Measurements from ENCODE around the gene GRM7. TPM values are rescaled to one million over a fixed set of nuclear protein-coding genes. Genes with fewer than 3 reads are reported as not detected.

The GRM7 gene
- total and polyA plus RNA-seq, 4 donors: 0.08 to 0.33 TPM; not detected in 2

DNA sequence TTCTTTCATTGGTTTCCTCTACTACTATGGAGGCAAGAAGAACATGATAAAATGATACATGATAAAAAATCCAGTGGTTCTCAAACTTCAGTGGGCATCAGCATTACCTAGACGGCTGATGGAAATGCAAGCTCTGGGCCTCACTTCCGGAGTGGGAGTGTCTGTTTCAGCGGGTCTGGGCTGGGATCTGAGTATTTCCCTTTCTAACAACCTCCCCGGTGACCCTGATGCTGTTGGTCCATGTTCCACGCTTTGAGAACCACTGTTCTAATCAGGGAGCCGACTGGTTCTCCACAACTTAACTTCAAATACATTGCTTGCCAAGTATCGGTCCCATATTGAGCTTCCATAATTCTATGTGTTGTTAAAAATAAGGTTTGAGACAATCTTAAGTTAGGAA, 928.4 kb downstream of the GRM7 start:
- no peaks in the 10 kb centered on the region for H3K4me1 ChIP-seq (ENCODE audit: control insufficient read depth in 4 of 4, insufficient read depth in 4 of 4, low read length in 3 of 4)
- H3K27ac ChIP-seq (ENCODE audit: low read depth in 1 of 2, low read length in 2 of 2): no peak overlapping the region
- no peaks in the 10 kb centered on the region for H3K36me3 ChIP-seq (ENCODE audit: control insufficient read depth in 4 of 4, insufficient read depth in 3 of 4, low read depth in 1 of 4, low read length in 3 of 4)
- no peak overlapping the region for H3K9ac ChIP-seq (ENCODE audit: low read depth in 1 of 2, low read length in 2 of 2)
- H3K27me3 ChIP-seq (ENCODE audit: control insufficient read depth in 4 of 4, insufficient read depth in 4 of 4, low read length in 3 of 4): no peaks in the 10 kb centered on the region
- WGBS: 67% methylated on average over 7 of the region's 7 CpGs
- H3K9me3 ChIP-seq (ENCODE audit: control insufficient read depth in 4 of 4, low read length in 3 of 4): no peaks in the 10 kb centered on the region
- H3K4me3 ChIP-seq (ENCODE audit: low read depth in 1 of 3, low read length in 3 of 3): no peak overlapping the region
- no peak for TF ChIP-seq NR2F2 (IDR thresholded peaks at IDR 0.05)
- TF ChIP-seq RAD21 (IDR thresholded peaks at IDR 0.05): no peak
- no peak for TF ChIP-seq YY1 (IDR thresholded peaks at IDR 0.05)
- TF ChIP-seq HNF4G (IDR thresholded peaks at IDR 0.05): no peak
- DNase-seq (ENCODE audit: low spot score): no peak

- H3K27ac ChIP-seq (ENCODE audit: low read depth in 1 of 2, low read length in 2 of 2): no peak overlapping the region
- H3K9ac ChIP-seq (ENCODE audit: low read depth in 1 of 2, low read length in 2 of 2): no peak overlapping the region
- H3K27me3 ChIP-seq (ENCODE audit: control insufficient read depth in 4 of 4, insufficient read depth in 4 of 4, low read length in 3 of 4): no peaks in the 10 kb centered on the region
- TF ChIP-seq, protein P1, sequence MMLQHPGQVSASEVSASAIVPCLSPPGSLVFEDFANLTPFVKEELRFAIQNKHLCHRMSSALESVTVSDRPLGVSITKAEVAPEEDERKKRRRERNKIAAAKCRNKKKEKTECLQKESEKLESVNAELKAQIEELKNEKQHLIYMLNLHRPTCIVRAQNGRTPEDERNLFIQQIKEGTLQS (IDR thresholded peaks at IDR 0.05): no peak
- TF ChIP-seq NR2F2 (IDR thresholded peaks at IDR 0.05): no peak
- TF ChIP-seq FOXA2 (IDR thresholded peaks at IDR 0.05): no peak
- no peak for TF ChIP-seq TAF1 (conservative IDR thresholded peaks at IDR 0.05)
- TF ChIP-seq SP1 (IDR thresholded peaks at IDR 0.05): no peak
- no peak for TF ChIP-seq HNF4G (IDR thresholded peaks at IDR 0.05)
- TF ChIP-seq, protein P2, sequence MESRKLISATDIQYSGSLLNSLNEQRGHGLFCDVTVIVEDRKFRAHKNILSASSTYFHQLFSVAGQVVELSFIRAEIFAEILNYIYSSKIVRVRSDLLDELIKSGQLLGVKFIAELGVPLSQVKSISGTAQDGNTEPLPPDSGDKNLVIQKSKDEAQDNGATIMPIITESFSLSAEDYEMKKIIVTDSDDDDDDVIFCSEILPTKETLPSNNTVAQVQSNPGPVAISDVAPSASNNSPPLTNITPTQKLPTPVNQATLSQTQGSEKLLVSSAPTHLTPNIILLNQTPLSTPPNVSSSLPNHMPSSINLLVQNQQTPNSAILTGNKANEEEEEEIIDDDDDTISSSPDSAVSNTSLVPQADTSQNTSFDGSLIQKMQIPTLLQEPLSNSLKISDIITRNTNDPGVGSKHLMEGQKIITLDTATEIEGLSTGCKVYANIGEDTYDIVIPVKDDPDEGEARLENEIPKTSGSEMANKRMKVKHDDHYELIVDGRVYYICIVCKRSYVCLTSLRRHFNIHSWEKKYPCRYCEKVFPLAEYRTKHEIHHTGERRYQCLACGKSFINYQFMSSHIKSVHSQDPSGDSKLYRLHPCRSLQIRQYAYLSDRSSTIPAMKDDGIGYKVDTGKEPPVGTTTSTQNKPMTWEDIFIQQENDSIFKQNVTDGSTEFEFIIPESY (IDR thresholded peaks at IDR 0.05): no peak
- TF ChIP-seq GABPA (IDR thresholded peaks at IDR 0.05 in 1 of 2, conservative IDR thresholded peaks at IDR 0.05 in 1 of 2): no peak
- no peak for TF ChIP-seq JUND (IDR thresholded peaks at IDR 0.05)
- no peak for TF ChIP-seq HNF4A (conservative IDR thresholded peaks at IDR 0.05)
- TF ChIP-seq RAD21 (IDR thresholded peaks at IDR 0.05): no peak
- no peak for TF ChIP-seq RXRA (IDR thresholded peaks at IDR 0.05)
- TF ChIP-seq REST (IDR thresholded peaks at IDR 0.05): no peak
- TF ChIP-seq, protein P3, sequence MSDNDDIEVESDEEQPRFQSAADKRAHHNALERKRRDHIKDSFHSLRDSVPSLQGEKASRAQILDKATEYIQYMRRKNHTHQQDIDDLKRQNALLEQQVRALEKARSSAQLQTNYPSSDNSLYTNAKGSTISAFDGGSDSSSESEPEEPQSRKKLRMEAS (IDR thresholded peaks at IDR 0.05): no peak
- no peak for TF ChIP-seq EGR1 (IDR thresholded peaks at IDR 0.05; ENCODE audit: low read depth in 2 of 2)
- TF ChIP-seq YY1 (IDR thresholded peaks at IDR 0.05): no peak
- TF ChIP-seq, protein P4, sequence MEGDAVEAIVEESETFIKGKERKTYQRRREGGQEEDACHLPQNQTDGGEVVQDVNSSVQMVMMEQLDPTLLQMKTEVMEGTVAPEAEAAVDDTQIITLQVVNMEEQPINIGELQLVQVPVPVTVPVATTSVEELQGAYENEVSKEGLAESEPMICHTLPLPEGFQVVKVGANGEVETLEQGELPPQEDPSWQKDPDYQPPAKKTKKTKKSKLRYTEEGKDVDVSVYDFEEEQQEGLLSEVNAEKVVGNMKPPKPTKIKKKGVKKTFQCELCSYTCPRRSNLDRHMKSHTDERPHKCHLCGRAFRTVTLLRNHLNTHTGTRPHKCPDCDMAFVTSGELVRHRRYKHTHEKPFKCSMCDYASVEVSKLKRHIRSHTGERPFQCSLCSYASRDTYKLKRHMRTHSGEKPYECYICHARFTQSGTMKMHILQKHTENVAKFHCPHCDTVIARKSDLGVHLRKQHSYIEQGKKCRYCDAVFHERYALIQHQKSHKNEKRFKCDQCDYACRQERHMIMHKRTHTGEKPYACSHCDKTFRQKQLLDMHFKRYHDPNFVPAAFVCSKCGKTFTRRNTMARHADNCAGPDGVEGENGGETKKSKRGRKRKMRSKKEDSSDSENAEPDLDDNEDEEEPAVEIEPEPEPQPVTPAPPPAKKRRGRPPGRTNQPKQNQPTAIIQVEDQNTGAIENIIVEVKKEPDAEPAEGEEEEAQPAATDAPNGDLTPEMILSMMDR (IDR thresholded peaks at IDR 0.05; ENCODE audit: low read depth, low read length, missing input control): no peak
- DNase-seq (ENCODE audit: low spot score): no peak
- 74% methylated on average over 3 of the region's 3 CpGs for WGBS
- no peaks in the 10 kb centered on the region for H3K36me3 ChIP-seq (ENCODE audit: control insufficient read depth in 4 of 4, insufficient read depth in 3 of 4, low read depth in 1 of 4, low read length in 3 of 4)
- no peaks in the 10 kb centered on the region for H3K4me1 ChIP-seq (ENCODE audit: control insufficient read depth in 4 of 4, insufficient read depth in 4 of 4, low read length in 3 of 4)
- no peaks in the 10 kb centered on the region for H3K9me3 ChIP-seq (ENCODE audit: control insufficient read depth in 4 of 4, low read length in 3 of 4)
- H3K4me3 ChIP-seq (ENCODE audit: low read depth in 1 of 3, low read length in 3 of 3): no peak overlapping the region
These were observed 929.2 kb downstream of the GRM7 start for GRCh38 chr3:7790141-7790540.

Measured in liver (tissue), 9 donors.